Measurements from ENCODE around the gene METTL16.

DNA sequence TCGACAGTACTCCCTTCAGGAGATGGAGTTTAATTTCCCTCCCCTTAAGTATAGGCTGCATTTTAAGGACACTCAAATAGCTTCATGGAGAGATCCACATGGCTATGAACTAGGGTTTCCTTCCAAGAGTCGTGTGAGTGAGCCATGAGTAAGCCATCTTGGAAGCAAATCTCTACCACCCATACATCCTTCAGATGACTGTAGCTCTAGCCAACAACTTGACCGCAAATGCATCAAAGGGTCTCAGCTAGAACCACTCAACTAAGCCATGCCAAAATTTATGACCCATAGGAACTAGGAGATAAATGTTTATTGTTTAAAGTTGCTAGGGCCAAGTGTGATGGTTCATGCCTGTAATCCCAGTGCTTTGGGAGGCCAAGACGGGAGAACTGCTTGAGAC lies 43.4 kb downstream of the METTL16 start:
- no peak for TF ChIP-seq EGR1 (IDR thresholded peaks at IDR 0.05)
- TF ChIP-seq, protein P1, sequence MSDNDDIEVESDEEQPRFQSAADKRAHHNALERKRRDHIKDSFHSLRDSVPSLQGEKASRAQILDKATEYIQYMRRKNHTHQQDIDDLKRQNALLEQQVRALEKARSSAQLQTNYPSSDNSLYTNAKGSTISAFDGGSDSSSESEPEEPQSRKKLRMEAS (IDR thresholded peaks at IDR 0.05) = no peak
- TF ChIP-seq, protein P2, sequence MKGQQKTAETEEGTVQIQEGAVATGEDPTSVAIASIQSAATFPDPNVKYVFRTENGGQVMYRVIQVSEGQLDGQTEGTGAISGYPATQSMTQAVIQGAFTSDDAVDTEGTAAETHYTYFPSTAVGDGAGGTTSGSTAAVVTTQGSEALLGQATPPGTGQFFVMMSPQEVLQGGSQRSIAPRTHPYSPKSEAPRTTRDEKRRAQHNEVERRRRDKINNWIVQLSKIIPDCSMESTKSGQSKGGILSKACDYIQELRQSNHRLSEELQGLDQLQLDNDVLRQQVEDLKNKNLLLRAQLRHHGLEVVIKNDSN (IDR thresholded peaks at IDR 0.05) = no peak
